Activated effector memory CD4-positive, alpha-beta T cell treated with Interleukin-2 at 50 U/mL for 16 hours (primary cell): ENCODE results near the gene CBX6.
"Not testable (repeated sequence)": the region's sequence is repeated elsewhere in the genome, so short reads cannot be mapped to it uniquely, and the experiment has no call there.

Source experiments
- DNase-seq: peaks from one replicate; pipeline ENCODE4 v3.0.0-alpha.2; 2020

The CBX6 gene

GRCh38 chr22:38872172-38872830 lies at the start of gene CBX6:
CBX6 (minus strand) TSS chr22:38872216; CDS start chr22:38872190, 26 bp downstream.
- peak; percentile 93 for DNase-seq

GRCh38 chr22:38921806-38922205 lies 49.8 kb upstream of the CBX6 start:
- no peak for DNase-seq

- DNase-seq: no peak
These were observed 49.1 kb upstream of the CBX6 start for GRCh38 chr22:38921120-38921519.

GRCh38 chr22:38919631-38920190 lies 47.7 kb upstream of the CBX6 start:
- DNase-seq: no peak

GRCh38 chr22:38911434-38911833 lies 39.4 kb upstream of the CBX6 start:
- no peak for DNase-seq

GRCh38 chr22:38907767-38908166 lies 35.8 kb upstream of the CBX6 start:
- DNase-seq: no peak

GRCh38 chr22:38906052-38906451 lies 34.0 kb upstream of the CBX6 start:
- no peak for DNase-seq

- DNase-seq: not testable (repeated sequence)
These were observed 32.1 kb upstream of the CBX6 start for GRCh38 chr22:38904052-38904617.

- no peak for DNase-seq
These were observed 29.2 kb upstream of the CBX6 start for GRCh38 chr22:38901111-38901641.

- DNase-seq: no peak
These were observed 28.7 kb upstream of the CBX6 start for GRCh38 chr22:38900677-38901076.

GRCh38 chr22:38891256-38891655 lies 19.2 kb upstream of the CBX6 start:
- no peak for DNase-seq

GRCh38 chr22:38890377-38890776 lies 18.4 kb upstream of the CBX6 start:
- DNase-seq: no peak

- no peak for DNase-seq
These were observed 14.3 kb upstream of the CBX6 start for GRCh38 chr22:38886333-38886732.

GRCh38 chr22:38882972-38883622 lies 11.1 kb upstream of the CBX6 start:
- no peak for DNase-seq

- no peak for DNase-seq
These were observed 10.2 kb upstream of the CBX6 start for GRCh38 chr22:38881997-38882879.

- DNase-seq: no peak
These were observed 9.5 kb upstream of the CBX6 start for GRCh38 chr22:38881464-38881871.

- DNase-seq: no peak
These were observed 7.9 kb upstream of the CBX6 start for GRCh38 chr22:38879961-38880360.

GRCh38 chr22:38879108-38879729 lies 7.2 kb upstream of the CBX6 start:
- no peak for DNase-seq

GRCh38 chr22:38878001-38878400 lies 6.0 kb upstream of the CBX6 start:
- no peak for DNase-seq

GRCh38 chr22:38874529-38875222 lies 2.7 kb upstream of the CBX6 start:
- DNase-seq: no peak
